ENCODE results near the gene FOXE3.
A peak's percentile ranks its signal among the peaks of the same experiment; 100 is the strongest.

FOXE3 gene

GRCh38 chr1:47442842-47443529 is 26.9 kb downstream of the FOXE3 start:
- Histone ChIP-seq H3K27ac (no peak overlapping the region), H3K4me3 (ENCODE audit: low read depth, low read length) (no peak overlapping the region)

DNA sequence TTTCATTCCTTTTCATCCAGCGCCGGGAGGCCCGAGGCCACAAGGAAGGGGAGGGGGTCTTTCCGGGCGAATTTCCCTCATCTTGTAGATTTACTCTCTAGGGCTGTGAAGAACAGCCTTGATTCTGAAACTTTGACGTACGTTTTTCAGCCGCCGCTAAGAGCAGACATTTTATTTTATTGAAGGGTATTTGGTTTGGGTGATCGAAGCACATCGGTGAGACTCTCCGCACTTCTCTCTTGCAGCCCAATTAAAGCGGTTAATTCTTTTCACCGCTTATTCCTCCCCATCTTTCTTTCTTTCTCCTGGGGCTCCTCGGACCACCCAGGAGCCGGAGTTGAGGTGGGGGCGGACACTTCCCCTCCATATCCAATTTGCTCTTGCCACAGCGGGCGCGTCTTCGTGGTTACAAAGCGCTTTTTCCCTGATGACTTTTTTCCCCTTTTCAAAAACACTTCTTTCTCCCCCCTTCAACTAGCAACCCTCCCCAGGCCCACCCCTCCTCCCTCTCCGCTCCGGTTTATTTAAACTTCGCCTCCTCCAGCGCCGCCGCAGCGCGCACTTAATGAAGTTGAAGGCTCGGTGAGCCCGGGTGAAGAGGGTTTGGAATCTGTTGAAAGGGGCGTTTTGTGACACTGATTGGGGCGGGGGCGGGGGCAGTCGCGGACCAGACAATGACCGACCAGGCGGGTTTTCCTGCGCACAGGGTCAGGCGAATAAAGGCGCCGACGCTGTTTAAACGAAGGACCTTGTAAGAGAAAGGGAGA is 27.6 kb downstream of the FOXE3 start:
- Histone ChIP-seq H3K4me3 (ENCODE audit: low read depth, low read length) (no peak overlapping the region), H3K36me3 (no peaks in the 10 kb centered on the region), H3K9me3 (ENCODE audit: severe bottlenecking) (no peaks in the 10 kb centered on the region), H3K27ac (no peak overlapping the region), H3K27me3 (ENCODE audit: insufficient read depth, low read depth, severe bottlenecking) (peaks cover 100% of the 10 kb centered on the region)
- no peak for DNase-seq
- TF ChIP-seq, protein P1, sequence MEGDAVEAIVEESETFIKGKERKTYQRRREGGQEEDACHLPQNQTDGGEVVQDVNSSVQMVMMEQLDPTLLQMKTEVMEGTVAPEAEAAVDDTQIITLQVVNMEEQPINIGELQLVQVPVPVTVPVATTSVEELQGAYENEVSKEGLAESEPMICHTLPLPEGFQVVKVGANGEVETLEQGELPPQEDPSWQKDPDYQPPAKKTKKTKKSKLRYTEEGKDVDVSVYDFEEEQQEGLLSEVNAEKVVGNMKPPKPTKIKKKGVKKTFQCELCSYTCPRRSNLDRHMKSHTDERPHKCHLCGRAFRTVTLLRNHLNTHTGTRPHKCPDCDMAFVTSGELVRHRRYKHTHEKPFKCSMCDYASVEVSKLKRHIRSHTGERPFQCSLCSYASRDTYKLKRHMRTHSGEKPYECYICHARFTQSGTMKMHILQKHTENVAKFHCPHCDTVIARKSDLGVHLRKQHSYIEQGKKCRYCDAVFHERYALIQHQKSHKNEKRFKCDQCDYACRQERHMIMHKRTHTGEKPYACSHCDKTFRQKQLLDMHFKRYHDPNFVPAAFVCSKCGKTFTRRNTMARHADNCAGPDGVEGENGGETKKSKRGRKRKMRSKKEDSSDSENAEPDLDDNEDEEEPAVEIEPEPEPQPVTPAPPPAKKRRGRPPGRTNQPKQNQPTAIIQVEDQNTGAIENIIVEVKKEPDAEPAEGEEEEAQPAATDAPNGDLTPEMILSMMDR (IDR thresholded peaks at IDR 0.05; ENCODE audit: low read depth, low read length): no peak

More at GRCh38 chr1:47442842-47443529, 26.9 kb downstream of the FOXE3 start:
- DNase-seq: no peak
- H3K36me3 ChIP-seq: no peaks in the 10 kb centered on the region
- TF ChIP-seq, protein P1 (IDR thresholded peaks at IDR 0.05; ENCODE audit: low read depth, low read length): no peak
- peaks cover 99% of the 10 kb centered on the region for H3K27me3 ChIP-seq (ENCODE audit: insufficient read depth, low read depth, severe bottlenecking)
- H3K9me3 ChIP-seq (ENCODE audit: severe bottlenecking): no peaks in the 10 kb centered on the region

- Histone ChIP-seq H3K4me3 (ENCODE audit: low read depth, low read length) (no peak overlapping the region), H3K27ac (no peak overlapping the region), H3K27me3 (ENCODE audit: insufficient read depth, low read depth, severe bottlenecking) (peaks cover 100% of the 10 kb centered on the region), H3K36me3 (no peaks in the 10 kb centered on the region), H3K9me3 (ENCODE audit: severe bottlenecking) (no peaks in the 10 kb centered on the region)
- no peak for DNase-seq
- TF ChIP-seq, protein P1 (IDR thresholded peaks at IDR 0.05; ENCODE audit: low read depth, low read length): no peak
Observed at GRCh38 chr1:47444297-47444561, 28.1 kb downstream of the FOXE3 start.

DNA sequence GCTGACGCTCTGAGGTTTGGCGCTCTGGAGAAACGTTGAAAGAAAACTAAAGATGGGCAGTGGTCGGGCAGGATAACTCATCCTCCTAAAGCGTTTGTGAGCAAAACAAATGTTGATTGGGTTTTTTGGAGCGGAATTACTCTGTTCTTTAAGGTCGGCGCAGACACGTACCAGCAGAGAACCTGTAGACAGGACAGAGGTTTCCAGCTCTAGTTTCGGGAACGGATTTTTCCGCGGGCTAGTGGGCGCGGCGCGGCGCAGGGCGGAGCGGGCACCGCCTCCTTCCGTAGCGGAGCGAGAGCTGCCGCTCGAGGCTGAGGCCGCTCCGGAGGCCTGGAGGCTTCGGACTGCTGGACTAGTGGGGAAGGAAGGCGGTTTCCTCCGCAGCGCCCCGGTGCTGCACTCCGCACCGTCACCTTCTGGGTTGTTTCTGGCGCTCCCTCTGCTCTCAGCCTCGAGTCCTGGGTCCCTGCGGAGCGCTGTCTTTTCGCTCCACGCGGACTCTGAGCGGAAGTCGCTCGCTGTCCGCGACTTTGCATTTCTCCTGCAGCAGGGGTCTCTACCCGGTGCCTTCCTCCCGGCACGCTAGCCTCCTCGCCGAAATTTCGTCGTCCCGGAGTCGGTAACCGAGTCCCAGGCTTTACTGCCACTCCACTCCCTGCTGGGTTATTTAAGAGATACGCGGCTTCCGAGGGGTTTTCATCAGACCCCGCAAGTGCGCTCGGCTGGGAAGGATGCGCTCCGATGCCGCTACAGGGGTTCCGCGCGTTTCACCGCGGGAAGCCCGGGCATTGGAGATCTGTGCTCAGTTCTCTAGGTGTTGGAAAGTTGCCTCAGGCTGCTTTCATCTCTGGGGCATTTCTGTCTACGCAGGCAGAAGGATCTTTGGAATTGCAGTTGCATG is 28.7 kb downstream of the FOXE3 start:
- H3K36me3 ChIP-seq: no peaks in the 10 kb centered on the region
- peak overlapping the region; percentile 17; the same call in 1 of the 2 replicates for H3K4me3 ChIP-seq (ENCODE audit: low read depth, low read length)
- no peak overlapping the region for H3K27ac ChIP-seq
- peaks cover 100% of the 10 kb centered on the region for H3K27me3 ChIP-seq (ENCODE audit: insufficient read depth, low read depth, severe bottlenecking)
- TF ChIP-seq, protein P1 (IDR thresholded peaks at IDR 0.05; ENCODE audit: low read depth, low read length): no peak
- H3K9me3 ChIP-seq (ENCODE audit: severe bottlenecking): no peaks in the 10 kb centered on the region
- peak; percentile 22 for DNase-seq

DNA sequence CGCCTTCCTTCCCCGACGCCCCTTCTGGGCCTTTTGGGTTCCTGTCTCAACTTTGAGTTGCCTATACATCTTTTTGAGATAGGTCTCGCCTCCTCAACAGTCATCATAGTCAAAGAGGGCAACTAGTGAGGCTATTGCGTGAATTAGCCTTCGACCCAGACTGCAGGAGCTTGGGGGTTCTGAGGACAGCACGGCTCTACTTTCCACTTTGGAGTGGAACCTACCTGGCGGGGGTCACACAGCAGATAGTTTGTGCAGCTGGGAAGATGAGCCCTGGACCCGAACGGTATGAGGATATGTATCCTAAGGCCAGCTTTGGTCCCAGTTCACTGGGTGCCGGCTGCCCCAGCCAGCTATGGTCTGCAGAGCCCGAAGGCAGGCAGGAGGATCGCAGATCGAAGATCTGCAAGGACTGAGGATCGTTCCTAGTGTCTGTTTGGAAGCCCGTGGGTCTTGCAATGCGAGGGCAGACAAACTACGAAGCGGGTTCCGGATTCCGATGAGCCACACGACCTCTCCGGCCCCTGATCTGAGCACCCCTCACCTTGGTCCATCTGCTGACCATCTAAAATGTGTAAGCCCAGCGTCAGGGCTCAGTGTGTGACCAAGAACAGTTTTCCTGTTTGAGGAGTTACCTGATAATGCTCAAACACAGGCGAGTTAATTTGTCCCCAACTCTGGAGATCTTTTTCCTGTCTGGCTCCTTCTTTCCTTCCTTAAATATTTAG is 29.9 kb downstream of the FOXE3 start:
- TF ChIP-seq, protein P1 (IDR thresholded peaks at IDR 0.05; ENCODE audit: low read depth, low read length): no peak
- Histone ChIP-seq H3K27me3 (ENCODE audit: insufficient read depth, low read depth, severe bottlenecking) (peaks cover 100% of the 10 kb centered on the region), H3K9me3 (ENCODE audit: severe bottlenecking) (no peaks in the 10 kb centered on the region), H3K4me3 (ENCODE audit: low read depth, low read length) (no peak overlapping the region), H3K27ac (no peak overlapping the region), H3K36me3 (no peaks in the 10 kb centered on the region)
- DNase-seq: no peak
